RCC 7860 (cell line): ENCODE results near the gene TRABD2B.

Experiments
- DNase-seq: peaks from one replicate; pipeline ENCODE4 v3.0.0-alpha.2; 2015; ENCODE audit warnings: low spot score
- FAIRE-seq: peaks from 2 replicates; lab custom pipeline; 2012; peaks lifted over from hg19 to GRCh38; lab: Jason Lieb, UNC

The TRABD2B gene

GRCh38 chr1:47837866-47838561 lies 159.2 kb downstream of the TRABD2B start:
- no peak for FAIRE-seq

GRCh38 chr1:47837056-47837830 lies 159.9 kb downstream of the TRABD2B start:
- FAIRE-seq: no peak
- no peak for DNase-seq

More at GRCh38 chr1:47837866-47838561, 159.2 kb downstream of the TRABD2B start:
- no peak for DNase-seq

DNA sequence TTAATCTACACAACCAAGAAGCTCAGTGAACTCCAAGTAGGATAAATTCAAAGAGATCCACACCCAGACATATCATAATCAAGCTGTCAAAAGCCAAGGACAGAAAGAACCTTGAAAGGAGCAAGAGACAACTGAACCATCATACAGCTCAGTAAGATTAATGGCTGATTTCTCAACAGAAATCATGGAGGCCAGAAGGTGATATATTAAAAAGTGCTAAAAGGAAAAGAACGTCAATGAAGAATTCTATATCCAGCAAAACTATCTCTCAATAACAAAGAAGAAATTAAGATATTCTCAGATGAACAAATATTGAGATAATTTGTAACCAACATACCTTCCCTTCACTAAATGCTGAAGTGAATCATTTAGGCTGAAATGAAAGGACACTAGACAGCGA lies 161.8 kb downstream of the TRABD2B start:
- DNase-seq (no peak), FAIRE-seq (no peak)

DNA sequence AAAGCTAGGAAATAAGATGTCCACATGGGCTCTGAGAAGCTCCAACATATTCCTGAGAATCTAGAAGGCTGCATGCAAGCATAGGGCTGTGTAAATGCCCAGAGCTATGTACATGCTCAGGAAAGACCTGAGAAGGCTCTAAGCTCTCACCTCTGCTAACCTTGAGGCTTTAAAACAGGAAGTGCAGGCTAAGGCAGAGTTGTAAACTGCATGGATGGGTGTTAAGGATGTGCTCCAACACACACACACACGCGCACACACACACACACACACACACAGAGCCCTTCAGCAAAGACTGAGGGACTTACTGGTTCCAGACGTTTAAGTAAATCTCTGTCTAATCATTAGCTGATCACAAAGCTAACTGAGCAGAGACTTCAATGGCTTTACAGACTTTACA lies 162.9 kb downstream of the TRABD2B start:
- FAIRE-seq: no peak
- DNase-seq: no peak

DNA sequence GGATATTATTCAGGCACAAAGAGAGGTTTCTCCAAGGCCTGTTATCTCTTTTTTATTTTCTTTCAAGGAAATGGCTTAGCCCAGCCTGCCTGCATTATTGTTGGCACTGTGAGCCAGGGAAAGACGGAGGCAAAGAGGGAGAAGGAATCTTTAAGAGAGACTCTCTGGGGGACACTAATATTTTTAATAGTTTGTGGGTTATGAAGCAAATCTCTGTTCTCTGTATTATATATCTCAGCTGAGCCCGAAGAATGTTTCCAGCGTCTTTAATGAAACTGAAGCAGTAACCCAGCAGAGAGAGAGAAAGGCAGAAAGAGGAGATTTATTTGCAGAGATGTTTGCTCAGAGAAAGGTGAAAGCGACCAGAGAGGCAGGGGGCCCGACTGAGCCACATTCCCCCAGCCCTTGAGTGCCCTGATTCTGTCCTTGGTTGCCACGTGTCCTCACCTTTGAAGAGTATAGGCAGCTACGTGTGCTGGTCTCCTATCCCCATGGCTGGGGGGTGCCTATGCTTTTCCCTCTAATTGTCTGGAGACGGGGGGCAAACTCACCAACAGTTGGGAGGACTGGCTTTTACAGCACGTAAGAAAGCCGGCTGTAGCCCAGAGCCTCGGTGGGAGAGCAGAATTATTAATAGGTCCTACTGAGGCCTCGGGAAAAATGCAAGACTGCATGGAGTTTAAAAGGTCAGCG lies 166.4 kb downstream of the TRABD2B start:
- FAIRE-seq (no peak), DNase-seq (no peak)

- no peak for FAIRE-seq
- no peak for DNase-seq
Observed at GRCh38 chr1:47830021-47830420, 167.2 kb downstream of the TRABD2B start.

- FAIRE-seq: no peak
- no peak for DNase-seq
Observed at GRCh38 chr1:47828978-47829377, 168.2 kb downstream of the TRABD2B start.

DNA sequence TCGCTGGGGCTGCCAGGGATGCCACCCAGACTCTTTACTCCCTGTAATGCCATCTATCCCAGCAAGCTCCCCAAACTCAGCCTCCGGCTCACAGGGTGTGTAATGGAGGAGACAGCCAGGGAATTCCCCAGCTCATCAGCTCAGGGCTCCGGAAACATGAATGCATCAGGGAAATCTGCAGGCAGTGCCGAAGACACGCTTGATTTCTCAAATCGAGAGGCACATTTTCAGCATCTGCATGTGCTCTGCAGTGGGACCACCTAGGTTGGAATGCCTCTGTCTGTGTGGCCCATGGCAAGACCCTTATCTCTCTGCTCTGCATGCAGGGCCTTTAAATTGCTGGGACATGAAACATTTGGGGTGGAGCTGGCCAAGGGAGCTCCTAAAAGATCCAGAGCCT lies 170.1 kb downstream of the TRABD2B start:
- no peak for FAIRE-seq
- DNase-seq: no peak

DNA sequence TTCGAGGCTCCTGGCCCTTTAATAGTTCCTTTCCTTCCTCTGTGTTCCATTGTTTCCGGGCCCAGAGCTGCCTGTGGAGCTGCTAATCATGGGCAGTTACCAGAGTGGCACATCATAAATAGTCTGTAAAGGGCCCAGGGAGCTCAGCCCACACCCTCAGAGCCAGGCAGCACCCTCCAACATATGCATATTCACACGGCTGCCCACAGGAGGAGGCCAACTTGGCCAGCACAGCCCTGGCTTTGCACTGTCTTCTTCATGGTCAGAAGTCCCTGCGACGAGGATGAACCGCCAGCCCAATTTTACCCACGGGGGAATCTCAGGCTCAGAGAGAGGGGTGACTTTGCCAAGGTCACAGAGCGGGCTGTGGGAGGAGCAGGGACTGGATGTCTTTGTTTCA lies 172.5 kb downstream of the TRABD2B start:
- FAIRE-seq (no peak), DNase-seq (no peak)

- FAIRE-seq (no peak), DNase-seq (no peak)
Observed at GRCh38 chr1:47824297-47824696, 172.9 kb downstream of the TRABD2B start.

DNA sequence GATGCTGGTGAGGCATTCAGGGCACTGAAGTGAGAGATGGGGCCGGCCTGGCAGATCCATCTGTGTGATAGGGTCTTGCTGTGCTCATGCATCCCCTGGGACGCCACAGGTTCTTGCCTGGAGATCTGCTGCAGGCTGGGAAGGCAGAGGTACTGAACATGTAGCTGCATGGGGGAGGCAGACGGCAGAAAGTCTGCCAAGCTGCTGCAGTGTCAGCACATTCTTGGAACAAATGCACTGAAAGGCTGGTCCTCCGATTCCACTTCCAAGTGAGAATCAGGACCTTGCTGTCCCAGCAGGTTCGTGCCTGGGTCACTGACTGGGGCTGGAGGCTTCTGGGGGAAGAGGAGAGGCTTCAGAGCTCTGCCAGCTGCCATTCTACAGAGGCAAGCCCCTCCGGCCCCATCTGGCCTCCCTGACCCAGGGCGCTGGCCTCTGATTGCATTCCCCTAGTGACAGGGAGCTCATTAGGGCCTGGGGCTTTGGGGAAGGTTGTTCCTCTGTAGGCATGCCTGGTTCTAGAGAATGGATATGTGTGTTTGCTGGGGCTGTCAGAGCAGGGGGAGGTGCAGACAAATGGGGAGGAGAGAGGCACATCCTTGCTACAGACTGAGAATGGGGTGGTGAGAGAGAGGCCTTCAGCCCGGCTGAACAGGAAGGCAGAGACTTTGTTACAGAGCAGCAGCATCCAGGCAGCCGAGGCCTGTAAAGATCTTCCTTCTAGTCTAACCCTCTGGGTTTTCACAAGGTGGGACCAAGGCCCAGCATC lies 174.0 kb downstream of the TRABD2B start:
- DNase-seq (no peak), FAIRE-seq (no peak)

DNA sequence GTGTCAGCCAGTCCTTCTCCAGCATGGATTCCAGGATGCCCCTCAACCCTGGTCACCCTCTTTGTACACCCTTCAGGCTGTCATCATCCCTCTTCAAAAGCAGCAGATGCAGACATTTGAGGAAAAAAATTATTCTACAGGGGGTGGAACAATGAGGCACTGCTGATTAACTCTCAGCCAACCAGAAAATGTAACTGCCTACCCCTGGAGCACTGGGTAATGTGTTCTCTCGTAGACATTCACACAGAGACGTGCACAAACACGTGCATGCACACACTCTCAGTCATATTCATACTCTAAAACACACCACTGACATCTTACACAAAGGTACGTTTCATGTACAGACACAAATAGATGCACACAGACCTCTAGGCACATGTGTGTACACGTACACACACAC lies 175.4 kb downstream of the TRABD2B start:
- FAIRE-seq (no peak), DNase-seq (no peak)

DNA sequence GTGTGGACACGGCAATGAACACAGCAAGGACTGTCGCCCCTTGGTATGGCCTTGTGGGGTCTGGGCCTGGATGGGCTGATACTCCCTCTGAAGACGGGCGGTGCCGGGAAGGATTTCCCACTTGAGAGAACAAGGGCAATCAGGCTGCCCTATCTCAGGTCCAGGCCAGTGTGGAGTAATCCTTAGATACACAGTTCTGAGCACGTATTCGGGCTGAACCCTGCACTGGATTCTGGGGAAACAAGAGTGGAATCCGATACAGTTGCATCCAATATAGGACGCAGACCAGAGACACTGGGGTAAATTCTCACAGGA lies 177.7 kb downstream of the TRABD2B start:
- FAIRE-seq: no peak
- no peak for DNase-seq

GRCh38 chr1:47818682-47819573 lies 178.3 kb downstream of the TRABD2B start:
- DNase-seq (no peak), FAIRE-seq (no peak)

DNA sequence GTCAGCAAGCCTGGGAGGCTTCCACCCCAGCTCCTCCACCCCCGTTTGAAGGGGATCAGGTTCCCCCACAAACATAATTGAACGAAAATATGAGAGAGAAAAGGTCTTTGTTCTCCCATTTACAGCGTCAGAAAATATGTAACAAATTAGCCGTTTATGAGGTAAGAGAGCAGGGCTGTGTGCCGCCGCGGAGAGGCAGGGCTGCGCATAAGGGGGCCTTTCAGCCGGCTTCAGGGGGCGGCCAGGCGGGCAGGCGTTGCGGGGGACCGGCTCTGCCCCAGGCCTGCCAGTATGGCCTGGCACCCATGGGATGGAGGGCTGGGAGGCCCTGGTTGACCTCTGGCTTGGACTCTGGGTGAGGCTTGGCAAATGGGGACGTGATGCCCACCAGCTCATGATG lies 179.3 kb downstream of the TRABD2B start:
- FAIRE-seq: no peak
- DNase-seq: no peak

DNA sequence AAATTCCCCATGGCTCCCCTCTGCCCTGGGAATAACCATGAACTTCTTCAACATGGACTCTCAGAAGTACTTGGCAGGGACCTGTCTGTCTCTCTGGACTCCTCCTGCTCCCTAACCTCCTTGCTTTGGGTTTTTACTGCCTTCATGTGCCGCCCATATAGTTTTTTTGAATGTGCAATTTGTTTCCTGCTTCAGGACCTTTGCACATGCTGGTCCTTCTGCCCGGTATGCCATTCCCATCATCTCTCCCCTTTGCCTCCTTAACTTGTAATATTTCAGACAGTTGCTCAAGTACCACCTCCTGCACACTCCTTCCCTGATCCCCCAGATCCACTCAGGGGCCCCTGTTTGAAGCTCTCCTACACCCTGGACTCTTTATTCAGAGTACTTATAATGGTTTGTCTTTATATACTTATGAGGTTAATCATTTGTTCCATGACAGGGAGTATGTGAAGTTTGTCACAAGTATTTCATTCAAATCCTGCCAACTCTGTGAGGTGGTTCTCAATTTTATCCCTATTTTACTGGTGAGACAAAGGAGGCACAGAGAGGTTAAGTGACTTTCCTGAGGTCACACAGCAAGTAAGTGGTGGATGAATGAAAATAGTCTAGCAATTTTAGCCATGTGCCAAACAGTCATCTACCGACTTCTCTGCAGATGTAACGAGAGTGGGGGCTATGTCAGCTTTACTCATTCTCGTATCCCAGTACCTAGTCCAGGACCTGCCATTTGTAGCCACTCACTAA lies 180.7 kb downstream of the TRABD2B start:
- DNase-seq (no peak), FAIRE-seq (no peak)

DNA sequence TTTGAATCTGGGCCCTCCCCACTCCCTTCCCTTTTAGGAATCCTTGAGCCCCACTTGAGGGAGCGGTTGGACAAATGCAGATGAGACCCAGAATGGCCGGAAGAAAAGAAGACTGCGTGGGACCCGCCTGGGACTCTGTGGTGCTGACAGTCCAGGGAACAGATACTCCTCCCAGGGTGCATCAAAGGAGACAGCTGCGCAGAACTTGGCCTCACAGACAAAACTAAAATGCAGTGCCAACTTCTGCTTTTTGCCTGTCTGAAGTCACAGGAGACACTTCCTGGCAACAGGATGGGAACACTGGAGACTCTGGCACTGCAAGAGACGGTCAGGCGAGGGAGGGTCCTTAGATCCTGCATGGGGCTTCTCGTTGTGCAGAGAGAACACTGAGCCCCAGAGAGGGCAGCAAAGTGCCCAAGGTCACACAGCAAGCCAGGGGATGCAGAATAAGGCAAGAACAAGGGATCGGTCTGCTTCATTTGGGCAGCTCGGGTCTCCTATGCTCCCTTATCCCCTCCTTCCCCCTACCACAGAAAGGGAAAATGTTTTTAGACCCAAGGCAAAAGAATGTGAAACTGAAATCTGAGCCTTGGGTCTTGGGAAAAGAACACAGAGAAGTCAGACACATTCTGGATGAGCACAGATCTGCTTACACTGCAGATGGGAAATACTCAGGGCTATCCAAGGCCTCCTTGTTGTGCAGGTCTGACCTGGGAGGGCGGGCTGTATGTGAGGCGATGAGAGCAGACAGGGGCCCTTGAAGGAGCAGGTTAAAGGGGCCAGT lies 182.4 kb downstream of the TRABD2B start:
- no peak for FAIRE-seq

GRCh38 chr1:47813970-47814369 lies 183.2 kb downstream of the TRABD2B start:
- no peak for FAIRE-seq

More for the DNA sequence above, 182.4 kb downstream of the TRABD2B start:
- no peak for DNase-seq

More at GRCh38 chr1:47813970-47814369, 183.2 kb downstream of the TRABD2B start:
- no peak for DNase-seq
